Osteocyte (in vitro differentiated cells): ENCODE measurements around the gene SPPL3. TPM values are rescaled to one million over a fixed set of nuclear protein-coding genes. Genes with fewer than 3 reads are reported as not detected.

Experiments used
- DNase-seq: peaks from one replicate; pipeline ENCODE4 v3.0.0; 2021; ENCODE audit warnings: mixed read lengths; ENCODE audit not compliant: unreplicated experiment; ENCODE audit errors: extremely low spot score
- H3K27ac Mint-ChIP-seq: one replicate; pipeline ENCODE4 v1.8.0; 2021; ENCODE audit warnings: mild to moderate bottlenecking, mixed read lengths; ENCODE audit not compliant: unreplicated experiment
- H3K27me3 Mint-ChIP-seq: one replicate; pipeline ENCODE4 v1.8.0; 2021; ENCODE audit warnings: mixed read lengths; ENCODE audit not compliant: unreplicated experiment
- H3K36me3 Mint-ChIP-seq: one replicate; pipeline ENCODE4 v1.8.0; 2021; ENCODE audit warnings: mixed read lengths; ENCODE audit not compliant: unreplicated experiment
- H3K4me1 Mint-ChIP-seq: one replicate; pipeline ENCODE4 v1.8.0; 2021; ENCODE audit warnings: mixed read lengths; ENCODE audit not compliant: unreplicated experiment
- H3K4me3 Mint-ChIP-seq: one replicate; pipeline ENCODE4 v1.8.0; 2021; ENCODE audit warnings: mild to moderate bottlenecking, moderate library complexity, mixed read lengths; ENCODE audit not compliant: unreplicated experiment
- H3K9me3 Mint-ChIP-seq: one replicate; pipeline ENCODE4 v1.8.0; 2021; ENCODE audit warnings: mixed read lengths; ENCODE audit not compliant: unreplicated experiment
- total RNA-seq: library from RNA; stranded (reverse); gene quantifications from 2 replicates; pipeline ENCODE4 v1.2.1, GENCODE V29; 2021
- TF ChIP-seq, protein P1 (sequence below): fragments of 200-600 bp; sonication (generic); IDR thresholded peaks from 2 replicates; pipeline ENCODE4 v1.5.0; 2021; ENCODE audit warnings: antibody characterized with exemption, mild to moderate bottlenecking, moderate library complexity

The SPPL3 gene
- total RNA-seq, 1 donor from 2014 or later: 61.7 TPM

DNA sequence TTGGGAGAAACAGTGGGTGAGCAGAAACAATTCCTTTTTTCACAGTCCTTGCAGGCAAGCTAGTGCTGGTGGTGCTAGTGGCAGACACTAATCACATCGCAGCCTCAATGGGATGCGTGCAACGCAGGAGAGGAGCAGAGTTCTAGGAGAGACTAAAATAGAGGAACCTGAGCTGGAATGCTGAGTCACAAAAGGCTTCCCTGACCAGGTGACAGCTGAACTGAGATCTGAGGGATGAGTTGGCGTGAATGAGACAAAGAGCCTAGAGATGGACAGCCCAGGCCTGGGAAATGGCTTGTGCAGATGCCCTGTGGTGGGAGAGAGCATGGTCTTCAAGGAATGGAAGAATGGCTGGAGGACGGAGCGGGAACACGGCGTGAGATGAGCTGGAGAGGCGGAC is 152.8 kb downstream of the SPPL3 start:
- Mint-ChIP-seq H3K27me3 (no peaks in the 10 kb centered on the region), H3K4me3 (no peak overlapping the region), H3K4me1 (no peaks in the 10 kb centered on the region), H3K36me3 (no peaks in the 10 kb centered on the region), H3K27ac (no peak overlapping the region), H3K9me3 (peaks cover 5% of the 10 kb centered on the region)
- no peak for DNase-seq
- TF ChIP-seq, protein P1, sequence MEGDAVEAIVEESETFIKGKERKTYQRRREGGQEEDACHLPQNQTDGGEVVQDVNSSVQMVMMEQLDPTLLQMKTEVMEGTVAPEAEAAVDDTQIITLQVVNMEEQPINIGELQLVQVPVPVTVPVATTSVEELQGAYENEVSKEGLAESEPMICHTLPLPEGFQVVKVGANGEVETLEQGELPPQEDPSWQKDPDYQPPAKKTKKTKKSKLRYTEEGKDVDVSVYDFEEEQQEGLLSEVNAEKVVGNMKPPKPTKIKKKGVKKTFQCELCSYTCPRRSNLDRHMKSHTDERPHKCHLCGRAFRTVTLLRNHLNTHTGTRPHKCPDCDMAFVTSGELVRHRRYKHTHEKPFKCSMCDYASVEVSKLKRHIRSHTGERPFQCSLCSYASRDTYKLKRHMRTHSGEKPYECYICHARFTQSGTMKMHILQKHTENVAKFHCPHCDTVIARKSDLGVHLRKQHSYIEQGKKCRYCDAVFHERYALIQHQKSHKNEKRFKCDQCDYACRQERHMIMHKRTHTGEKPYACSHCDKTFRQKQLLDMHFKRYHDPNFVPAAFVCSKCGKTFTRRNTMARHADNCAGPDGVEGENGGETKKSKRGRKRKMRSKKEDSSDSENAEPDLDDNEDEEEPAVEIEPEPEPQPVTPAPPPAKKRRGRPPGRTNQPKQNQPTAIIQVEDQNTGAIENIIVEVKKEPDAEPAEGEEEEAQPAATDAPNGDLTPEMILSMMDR: no peak

DNA sequence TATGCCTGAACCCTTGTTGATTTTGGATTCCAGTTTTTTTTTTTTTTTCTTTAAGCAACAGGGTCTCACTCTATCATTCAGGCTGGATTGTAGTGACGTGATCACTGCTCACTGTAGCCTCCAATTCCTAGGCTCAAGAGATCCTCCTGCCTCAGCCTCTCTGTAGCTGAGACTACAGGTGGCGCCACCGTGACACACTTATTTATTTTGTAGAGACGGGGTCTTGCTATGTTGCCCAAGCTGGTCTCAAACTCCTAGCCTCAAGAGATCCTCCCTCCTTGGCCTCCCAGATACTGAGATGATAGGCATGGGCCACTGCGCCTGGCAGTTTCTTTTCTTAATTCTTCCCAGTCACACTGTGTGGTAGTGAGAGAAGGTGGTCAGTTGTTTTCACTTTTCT is 153.4 kb downstream of the SPPL3 start:
- Mint-ChIP-seq H3K4me1 (no peaks in the 10 kb centered on the region), H3K27ac (no peak overlapping the region), H3K27me3 (no peaks in the 10 kb centered on the region), H3K36me3 (no peaks in the 10 kb centered on the region), H3K9me3 (peaks cover 5% of the 10 kb centered on the region), H3K4me3 (no peak overlapping the region)
- TF ChIP-seq, protein P1: no peak
- no peak for DNase-seq

DNA sequence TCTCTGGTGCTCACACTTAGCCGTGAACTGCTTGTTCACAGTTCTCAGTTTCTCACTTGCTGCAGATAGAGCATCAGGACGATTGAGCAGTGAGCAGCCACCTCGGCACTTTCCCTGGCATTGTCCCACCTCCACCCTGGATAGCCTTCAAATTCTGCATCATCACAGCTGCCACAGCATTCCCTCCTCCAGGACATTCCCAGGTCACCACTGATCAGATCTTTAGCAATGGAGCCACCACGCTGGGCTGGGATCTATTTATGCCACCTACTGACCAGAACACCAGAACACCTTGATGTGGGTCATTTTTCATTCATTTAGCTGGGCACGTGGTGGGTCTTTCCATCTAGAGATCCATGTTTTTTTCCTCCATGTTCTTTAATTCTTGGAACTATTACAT is 154.9 kb downstream of the SPPL3 start:
- no peak for DNase-seq
- H3K4me1 Mint-ChIP-seq: no peaks in the 10 kb centered on the region
- TF ChIP-seq, protein P1: no peak
- H3K27me3 Mint-ChIP-seq: no peaks in the 10 kb centered on the region
- no peaks in the 10 kb centered on the region for H3K36me3 Mint-ChIP-seq
- H3K27ac Mint-ChIP-seq: no peak overlapping the region
- no peak overlapping the region for H3K4me3 Mint-ChIP-seq
- H3K9me3 Mint-ChIP-seq: no peaks in the 10 kb centered on the region

DNA sequence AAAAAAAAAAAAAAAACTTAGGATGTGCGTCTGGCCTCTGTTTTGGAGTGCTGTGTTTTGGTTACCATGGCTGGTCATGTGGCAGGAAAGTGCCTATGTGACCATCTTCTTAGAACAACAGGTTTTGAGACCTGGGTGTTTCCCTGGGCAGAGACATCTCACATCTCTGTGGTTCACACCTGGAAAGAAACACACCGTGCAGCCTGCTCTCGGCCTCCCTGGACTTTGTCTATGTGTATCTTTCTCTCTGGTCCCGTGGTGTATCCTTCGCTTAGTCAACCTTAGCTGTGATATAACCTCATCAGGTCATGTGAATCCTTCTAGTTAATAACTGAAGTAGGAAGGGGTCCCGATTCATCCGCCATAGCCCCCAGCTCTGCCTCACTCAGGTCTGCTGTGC is 155.9 kb downstream of the SPPL3 start:
- no peak overlapping the region for H3K4me3 Mint-ChIP-seq
- H3K36me3 Mint-ChIP-seq: no peaks in the 10 kb centered on the region
- H3K9me3 Mint-ChIP-seq: no peaks in the 10 kb centered on the region
- no peak overlapping the region for H3K27ac Mint-ChIP-seq
- no peaks in the 10 kb centered on the region for H3K4me1 Mint-ChIP-seq
- H3K27me3 Mint-ChIP-seq: no peaks in the 10 kb centered on the region
- DNase-seq: no peak
- TF ChIP-seq, protein P1: no peak

DNA sequence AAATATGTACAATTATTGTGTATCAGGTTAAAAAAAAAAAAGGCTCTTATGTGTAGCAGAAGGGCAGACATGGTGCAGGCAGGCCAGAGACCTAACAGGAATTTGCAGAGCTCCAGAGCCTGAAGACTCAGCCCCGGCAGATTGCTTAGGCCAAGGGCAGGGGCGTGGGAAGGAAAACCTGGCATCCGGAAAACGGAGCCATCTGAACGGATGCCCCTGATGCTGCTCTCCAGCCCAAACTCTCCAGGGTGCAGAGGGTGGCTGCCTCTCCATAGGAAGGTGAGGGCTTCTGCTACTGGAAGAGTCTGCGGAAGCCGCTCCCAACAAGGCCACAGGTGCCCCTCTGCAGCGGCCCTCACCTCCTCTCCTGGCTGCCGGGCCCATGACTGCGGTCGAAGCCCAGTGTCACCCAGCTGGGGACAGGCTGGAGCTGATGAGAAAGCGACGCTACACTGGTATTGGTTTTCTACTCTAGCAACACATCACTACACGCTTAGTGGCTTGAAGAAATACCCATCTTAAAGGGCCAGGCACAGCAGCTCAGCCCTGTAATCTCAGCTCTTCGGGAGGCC is 159.2 kb downstream of the SPPL3 start:
- Mint-ChIP-seq H3K4me1 (no peaks in the 10 kb centered on the region), H3K36me3 (no peaks in the 10 kb centered on the region), H3K4me3 (no peak overlapping the region), H3K27me3 (no peaks in the 10 kb centered on the region), H3K27ac (no peak overlapping the region), H3K9me3 (no peaks in the 10 kb centered on the region)
- DNase-seq: no peak
- TF ChIP-seq, protein P1: no peak
